Ectodermal cell (in vitro differentiated cells): Measurements from ENCODE around the gene NISCH.

Experiments
- H3K27ac ChIP-seq: 2 replicates; pipeline ENCODE4 v1.7.0; 2013; ENCODE audit warnings: mild to moderate bottlenecking, low read depth, low read length; ENCODE audit not compliant: insufficient read depth, poor library complexity, severe bottlenecking
- H3K27me3 ChIP-seq: 2 replicates; pipeline ENCODE4 v1.7.0; 2013; ENCODE audit warnings: mild to moderate bottlenecking, low read length; ENCODE audit not compliant: insufficient read depth, control insufficient read depth, poor library complexity, severe bottlenecking
- H3K36me3 ChIP-seq: one replicate; pipeline ENCODE4 v1.7.0; 2013; ENCODE audit warnings: low read length; ENCODE audit not compliant: control insufficient read depth, insufficient read depth
- H3K4me1 ChIP-seq: one replicate; pipeline ENCODE4 v1.7.0; 2013; ENCODE audit warnings: low read length; ENCODE audit not compliant: control insufficient read depth, insufficient read depth
- H3K4me3 ChIP-seq: 2 replicates; pipeline ENCODE4 v1.7.0; 2013; ENCODE audit warnings: low read depth, low read length, control low read depth; ENCODE audit not compliant: insufficient read depth
- H3K9me3 ChIP-seq: 2 replicates; pipeline ENCODE4 v1.7.0; 2013; ENCODE audit warnings: mild to moderate bottlenecking, low read length, moderate library complexity; ENCODE audit not compliant: control insufficient read depth
- WGBS, 2 experiments: methylation state at CpG; one replicate each; pipeline ENCODE4 v1.1.7; 2013; ENCODE audit warnings: missing lambda C conversion rate in 2 of 2; 5-methylcytosine and 5-hydroxymethylcytosine counted together

Gene NISCH

GRCh38 chr3:52471371-52472238, 16.2 kb downstream of the NISCH start:
- H3K36me3 ChIP-seq: peaks cover 55% of the 10 kb centered on the region
- no peak overlapping the region for H3K27ac ChIP-seq
- no peaks in the 10 kb centered on the region for H3K27me3 ChIP-seq
- no peaks in the 10 kb centered on the region for H3K4me1 ChIP-seq
- WGBS, 2 experiments: 85 to 86% methylated on average over 26 of the region's 26 CpGs
- H3K4me3 ChIP-seq: no peak overlapping the region
- H3K9me3 ChIP-seq: no peaks in the 10 kb centered on the region

- no peak overlapping the region for H3K4me3 ChIP-seq
- H3K36me3 ChIP-seq: peaks cover 63% of the 10 kb centered on the region
- H3K27me3 ChIP-seq: no peaks in the 10 kb centered on the region
- H3K27ac ChIP-seq: no peak overlapping the region
- 88% methylated on average over 14 of the region's 14 CpGs for WGBS, 2 experiments
- no peaks in the 10 kb centered on the region for H3K9me3 ChIP-seq
- H3K4me1 ChIP-seq: no peaks in the 10 kb centered on the region
These were observed 17.0 kb downstream of the NISCH start for GRCh38 chr3:52472239-52473000.

GRCh38 chr3:52473026-52473425, 17.6 kb downstream of the NISCH start:
- Histone ChIP-seq H3K9me3 (no peaks in the 10 kb centered on the region), H3K4me1 (no peaks in the 10 kb centered on the region), H3K27ac (no peak overlapping the region), H3K27me3 (no peaks in the 10 kb centered on the region), H3K36me3 (peaks cover 69% of the 10 kb centered on the region), H3K4me3 (no peak overlapping the region)
- 93 to 98% methylated on average over 5 of the region's 5 CpGs for WGBS, 2 experiments

- 96 to 97% methylated on average over 16 of the region's 16 CpGs for WGBS, 2 experiments
- Histone ChIP-seq H3K27ac (no peak overlapping the region), H3K27me3 (no peaks in the 10 kb centered on the region), H3K9me3 (no peaks in the 10 kb centered on the region), H3K4me1 (no peaks in the 10 kb centered on the region), H3K36me3 (peaks cover 79% of the 10 kb centered on the region), H3K4me3 (no peak overlapping the region)
These were observed 21.8 kb downstream of the NISCH start for GRCh38 chr3:52477076-52477795.

- no peaks in the 10 kb centered on the region for H3K27me3 ChIP-seq
- H3K4me3 ChIP-seq: no peak overlapping the region
- 95 to 96% methylated on average over 6 of the region's 6 CpGs for WGBS, 2 experiments
- H3K9me3 ChIP-seq: no peaks in the 10 kb centered on the region
- no peak overlapping the region for H3K27ac ChIP-seq
- peaks cover 79% of the 10 kb centered on the region for H3K36me3 ChIP-seq
- no peaks in the 10 kb centered on the region for H3K4me1 ChIP-seq
These were observed 22.3 kb downstream of the NISCH start for GRCh38 chr3:52477796-52478095.

- Histone ChIP-seq H3K9me3 (no peaks in the 10 kb centered on the region), H3K36me3 (peaks cover 66% of the 10 kb centered on the region), H3K4me1 (no peaks in the 10 kb centered on the region), H3K27ac (no peak overlapping the region), H3K27me3 (no peaks in the 10 kb centered on the region), H3K4me3 (no peak overlapping the region)
- 94 to 95% methylated on average over 7 of the region's 7 CpGs for WGBS, 2 experiments
These were observed 23.9 kb downstream of the NISCH start for GRCh38 chr3:52479037-52479876.

- 94 to 96% methylated on average over 16 of the region's 16 CpGs for WGBS, 2 experiments
- Histone ChIP-seq H3K4me3 (no peak overlapping the region), H3K27me3 (no peaks in the 10 kb centered on the region), H3K36me3 (peaks cover 67% of the 10 kb centered on the region), H3K27ac (no peak overlapping the region), H3K9me3 (no peaks in the 10 kb centered on the region), H3K4me1 (no peaks in the 10 kb centered on the region)
These were observed 24.6 kb downstream of the NISCH start for GRCh38 chr3:52479877-52480575.

GRCh38 chr3:52480768-52481715, 25.6 kb downstream of the NISCH start:
- no peaks in the 10 kb centered on the region for H3K9me3 ChIP-seq
- no peaks in the 10 kb centered on the region for H3K27me3 ChIP-seq
- H3K36me3 ChIP-seq: peaks cover 65% of the 10 kb centered on the region
- 96 to 97% methylated on average over 27 of the region's 27 CpGs for WGBS, 2 experiments
- H3K4me3 ChIP-seq: no peak overlapping the region
- H3K4me1 ChIP-seq: no peaks in the 10 kb centered on the region
- H3K27ac ChIP-seq: no peak overlapping the region
